HEK293 (cell line): ENCODE measurements around the gene AKT3.
A peak's percentile ranks its signal among the peaks of the same experiment; 100 is the strongest.

Source experiments
- MZF1 ChIP-seq: fragments of 450-650 bp; formaldehyde crosslinking; IDR thresholded peaks from 2 replicates; pipeline ENCODE4 v1.5.1; 2017; ENCODE audit warnings: missing biosample characterization, missing genetic modification characterization, borderline replicate concordance
- SETDB1 ChIP-seq: IDR thresholded peaks from one replicate; pipeline ENCODE4 v1.6.1; 2017; ENCODE audit warnings: mild to moderate bottlenecking, low read length, moderate library complexity, mixed read lengths; ENCODE audit not compliant: insufficient read length
- SP3 ChIP-seq: fragments of 450-650 bp; formaldehyde crosslinking; IDR thresholded peaks from 2 replicates; pipeline ENCODE4 v1.5.1; 2016; ENCODE audit warnings: missing biosample characterization, missing genetic modification characterization
- TSHZ1 ChIP-seq: fragments of 450-650 bp; formaldehyde crosslinking; IDR thresholded peaks from 2 replicates; pipeline ENCODE4 v1.5.1; 2016; ENCODE audit warnings: missing biosample characterization, missing genetic modification characterization, borderline replicate concordance
- WT1 ChIP-seq: fragments of 450-650 bp; formaldehyde crosslinking; IDR thresholded peaks from 2 replicates; pipeline ENCODE4 v1.5.1; 2016; ENCODE audit warnings: missing biosample characterization, missing genetic modification characterization
- ZNF112 ChIP-seq: fragments of 450-650 bp; formaldehyde crosslinking; IDR thresholded peaks from 2 replicates; pipeline ENCODE4 v1.5.0; 2017; ENCODE audit warnings: missing biosample characterization, missing genetic modification characterization
- ZNF133 ChIP-seq: fragments of 450-650 bp; formaldehyde crosslinking; IDR thresholded peaks from 2 replicates; pipeline ENCODE4 v1.5.1; 2016; ENCODE audit warnings: missing biosample characterization, missing genetic modification characterization
- ZNF140 ChIP-seq: fragments of 450-650 bp; formaldehyde crosslinking; IDR thresholded peaks from 2 replicates; pipeline ENCODE4 v1.5.1; 2016; ENCODE audit warnings: missing biosample characterization, missing genetic modification characterization
- ZNF157 ChIP-seq: fragments of 450-650 bp; formaldehyde crosslinking; IDR thresholded peaks from 2 replicates; pipeline ENCODE4 v1.5.1; 2016; ENCODE audit warnings: missing biosample characterization, missing genetic modification characterization
- ZNF202 ChIP-seq: fragments of 450-650 bp; formaldehyde crosslinking; IDR thresholded peaks from 2 replicates; pipeline ENCODE4 v1.5.1; 2016; ENCODE audit warnings: missing biosample characterization, missing genetic modification characterization, borderline replicate concordance
- ZNF274 ChIP-seq, 2 experiments: fragments of 200-500 bp in 1 of 2; fragments of 450-650 bp in 1 of 2; sonication (Bioruptor generic) in 1 of 2; formaldehyde crosslinking in 1 of 2; IDR thresholded peaks; 2 replicates each; pipeline versions ENCODE4 v1.5.1 to v1.6.1; 2014 to 2016; ENCODE audit warnings: borderline replicate concordance in 1 of 2, inconsistent platforms in 1 of 2, low read length in 1 of 2, missing biosample characterization in 1 of 2, missing genetic modification characterization in 1 of 2
- ZNF292 ChIP-seq: fragments of 450-650 bp; formaldehyde crosslinking; IDR thresholded peaks from 2 replicates; pipeline ENCODE4 v1.5.1; 2016; ENCODE audit warnings: low read depth, missing biosample characterization, missing genetic modification characterization, borderline replicate concordance
- ZNF394 ChIP-seq: fragments of 450-650 bp; formaldehyde crosslinking; IDR thresholded peaks from 2 replicates; pipeline ENCODE4 v1.5.1; 2016; ENCODE audit warnings: missing biosample characterization, missing genetic modification characterization, mild to moderate bottlenecking, moderate library complexity, borderline replicate concordance
- ZNF416 ChIP-seq: fragments of 450-650 bp; formaldehyde crosslinking; IDR thresholded peaks from 2 replicates; pipeline ENCODE4 v1.5.1; 2016; ENCODE audit warnings: missing biosample characterization, missing genetic modification characterization
- ZNF423 ChIP-seq: fragments of 450-650 bp; formaldehyde crosslinking; IDR thresholded peaks from 2 replicates; pipeline ENCODE4 v1.5.1; 2016; ENCODE audit warnings: missing biosample characterization, missing genetic modification characterization
- ZNF48 ChIP-seq: fragments of 450-650 bp; formaldehyde crosslinking; IDR thresholded peaks from 2 replicates; pipeline ENCODE4 v1.5.1; 2016; ENCODE audit warnings: missing biosample characterization, missing genetic modification characterization
- ZNF521 ChIP-seq: fragments of 450-650 bp; formaldehyde crosslinking; IDR thresholded peaks from 2 replicates; pipeline ENCODE4 v1.5.1; 2017; ENCODE audit warnings: missing biosample characterization, mild to moderate bottlenecking, missing genetic modification characterization
- ZNF549 ChIP-seq: fragments of 450-650 bp; IDR thresholded peaks from 2 replicates; pipeline ENCODE4 v1.5.1; 2018; ENCODE audit warnings: missing biosample characterization, missing genetic modification characterization, mild to moderate bottlenecking, inconsistent platforms, moderate library complexity
- ZNF555 ChIP-seq: fragments of 450-650 bp; formaldehyde crosslinking; conservative IDR thresholded peaks from 2 replicates; pipeline ENCODE4 v1.5.1; 2017; ENCODE audit warnings: missing biosample characterization, mild to moderate bottlenecking, missing genetic modification characterization, inconsistent platforms
- ZNF561 ChIP-seq: fragments of 450-650 bp; IDR thresholded peaks from 2 replicates; pipeline ENCODE4 v1.5.1; 2018; ENCODE audit warnings: missing biosample characterization, missing genetic modification characterization, borderline replicate concordance
- ZNF585B ChIP-seq: fragments of 450-650 bp; formaldehyde crosslinking; IDR thresholded peaks from 2 replicates; pipeline ENCODE4 v1.5.1; 2016; ENCODE audit warnings: missing biosample characterization, missing genetic modification characterization
- ZNF621 ChIP-seq: fragments of 450-650 bp; formaldehyde crosslinking; IDR thresholded peaks from 2 replicates; pipeline ENCODE4 v1.5.1; 2017; ENCODE audit warnings: missing biosample characterization, missing genetic modification characterization
- ZNF624 ChIP-seq: fragments of 450-650 bp; formaldehyde crosslinking; IDR thresholded peaks from 2 replicates; pipeline ENCODE4 v1.5.1; 2017; ENCODE audit warnings: missing biosample characterization, missing genetic modification characterization
- ZNF704 ChIP-seq: fragments of 450-650 bp; formaldehyde crosslinking; IDR thresholded peaks from 2 replicates; pipeline ENCODE4 v1.5.1; 2016; ENCODE audit warnings: missing biosample characterization, missing genetic modification characterization
- ZNF747 ChIP-seq: fragments of 450-650 bp; formaldehyde crosslinking; IDR thresholded peaks from 2 replicates; pipeline ENCODE4 v1.5.1; 2016; ENCODE audit warnings: missing biosample characterization, missing genetic modification characterization
- ZSCAN23 ChIP-seq: fragments of 450-650 bp; formaldehyde crosslinking; IDR thresholded peaks from 2 replicates; pipeline ENCODE4 v1.5.1; 2016; ENCODE audit warnings: missing biosample characterization, missing genetic modification characterization
- ZSCAN30 ChIP-seq: fragments of 450-650 bp; IDR thresholded peaks from 2 replicates; pipeline ENCODE4 v1.5.1; 2018; ENCODE audit warnings: missing biosample characterization, mild to moderate bottlenecking, missing genetic modification characterization, moderate library complexity
- TF ChIP-seq, protein P1 (sequence below): fragments of 450-650 bp; formaldehyde crosslinking; conservative IDR thresholded peaks from 2 replicates; pipeline ENCODE4 v1.5.1; 2016; ENCODE audit warnings: low read depth, missing biosample characterization, missing genetic modification characterization
- TF ChIP-seq, protein P2 (sequence below): fragments of 450-650 bp; formaldehyde crosslinking; IDR thresholded peaks from 2 replicates; pipeline ENCODE4 v1.5.1; 2016; ENCODE audit warnings: missing biosample characterization, missing genetic modification characterization

The AKT3 gene

GRCh38 chr1:243849421-243850201 lies 432 bp downstream of the AKT3 start (continued):
- TF ChIP-seq ZNF157 (tag by site-specific recombination), result no peak
- TF ChIP-seq TSHZ1 (tag by site-specific recombination), result no peak
- TF ChIP-seq, protein P1, sequence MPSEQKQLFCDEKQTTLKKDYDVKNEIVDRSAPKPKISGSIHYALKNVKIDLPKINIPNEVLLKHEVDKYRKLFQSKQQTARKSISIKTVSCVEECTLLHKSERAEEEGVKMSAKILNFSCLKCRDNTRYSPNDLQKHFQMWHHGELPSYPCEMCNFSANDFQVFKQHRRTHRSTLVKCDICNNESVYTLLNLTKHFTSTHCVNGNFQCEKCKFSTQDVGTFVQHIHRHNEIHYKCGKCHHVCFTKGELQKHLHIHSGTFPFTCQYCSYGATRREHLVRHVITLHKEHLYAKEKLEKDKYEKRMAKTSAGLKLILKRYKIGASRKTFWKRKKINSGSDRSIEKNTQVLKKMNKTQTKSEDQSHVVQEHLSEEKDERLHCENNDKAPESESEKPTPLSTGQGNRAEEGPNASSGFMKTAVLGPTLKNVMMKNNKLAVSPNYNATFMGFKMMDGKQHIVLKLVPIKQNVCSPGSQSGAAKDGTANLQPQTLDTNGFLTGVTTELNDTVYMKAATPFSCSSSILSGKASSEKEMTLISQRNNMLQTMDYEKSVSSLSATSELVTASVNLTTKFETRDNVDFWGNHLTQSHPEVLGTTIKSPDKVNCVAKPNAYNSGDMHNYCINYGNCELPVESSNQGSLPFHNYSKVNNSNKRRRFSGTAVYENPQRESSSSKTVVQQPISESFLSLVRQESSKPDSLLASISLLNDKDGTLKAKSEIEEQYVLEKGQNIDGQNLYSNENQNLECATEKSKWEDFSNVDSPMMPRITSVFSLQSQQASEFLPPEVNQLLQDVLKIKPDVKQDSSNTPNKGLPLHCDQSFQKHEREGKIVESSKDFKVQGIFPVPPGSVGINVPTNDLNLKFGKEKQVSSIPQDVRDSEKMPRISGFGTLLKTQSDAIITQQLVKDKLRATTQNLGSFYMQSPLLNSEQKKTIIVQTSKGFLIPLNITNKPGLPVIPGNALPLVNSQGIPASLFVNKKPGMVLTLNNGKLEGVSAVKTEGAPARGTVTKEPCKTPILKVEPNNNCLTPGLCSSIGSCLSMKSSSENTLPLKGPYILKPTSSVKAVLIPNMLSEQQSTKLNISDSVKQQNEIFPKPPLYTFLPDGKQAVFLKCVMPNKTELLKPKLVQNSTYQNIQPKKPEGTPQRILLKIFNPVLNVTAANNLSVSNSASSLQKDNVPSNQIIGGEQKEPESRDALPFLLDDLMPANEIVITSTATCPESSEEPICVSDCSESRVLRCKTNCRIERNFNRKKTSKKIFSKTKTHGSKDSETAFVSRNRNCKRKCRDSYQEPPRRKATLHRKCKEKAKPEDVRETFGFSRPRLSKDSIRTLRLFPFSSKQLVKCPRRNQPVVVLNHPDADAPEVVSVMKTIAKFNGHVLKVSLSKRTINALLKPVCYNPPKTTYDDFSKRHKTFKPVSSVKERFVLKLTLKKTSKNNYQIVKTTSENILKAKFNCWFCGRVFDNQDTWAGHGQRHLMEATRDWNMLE (tag by site-specific recombination), result no peak
- no peak for TF ChIP-seq ZNF549
- no peak for TF ChIP-seq ZNF394 (tag by site-specific recombination)
- TF ChIP-seq MZF1, result no peak
- TF ChIP-seq ZNF416 (tag by site-specific recombination), result no peak
- no peak for TF ChIP-seq ZSCAN30 (tag by site-specific recombination)
- no peak for TF ChIP-seq ZNF48 (tag by site-specific recombination)
- TF ChIP-seq ZNF521 (tag by site-specific recombination), result no peak
- no peak for TF ChIP-seq ZNF133 (tag by site-specific recombination)
- TF ChIP-seq ZNF292 (tag by site-specific recombination), result no peak
- TF ChIP-seq ZNF704, result no peak
- TF ChIP-seq, protein P2, sequence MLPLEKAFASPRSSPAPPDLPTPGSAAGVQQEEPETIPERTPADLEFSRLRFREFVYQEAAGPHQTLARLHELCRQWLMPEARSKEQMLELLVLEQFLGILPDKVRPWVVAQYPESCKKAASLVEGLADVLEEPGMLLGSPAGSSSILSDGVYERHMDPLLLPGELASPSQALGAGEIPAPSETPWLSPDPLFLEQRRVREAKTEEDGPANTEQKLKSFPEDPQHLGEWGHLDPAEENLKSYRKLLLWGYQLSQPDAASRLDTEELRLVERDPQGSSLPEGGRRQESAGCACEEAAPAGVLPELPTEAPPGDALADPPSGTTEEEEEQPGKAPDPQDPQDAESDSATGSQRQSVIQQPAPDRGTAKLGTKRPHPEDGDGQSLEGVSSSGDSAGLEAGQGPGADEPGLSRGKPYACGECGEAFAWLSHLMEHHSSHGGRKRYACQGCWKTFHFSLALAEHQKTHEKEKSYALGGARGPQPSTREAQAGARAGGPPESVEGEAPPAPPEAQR (tag by site-specific recombination), result no peak
- no peak for TF ChIP-seq ZNF112 (tag by site-specific recombination)
- TF ChIP-seq ZNF747 (tag by site-specific recombination), result no peak
- TF ChIP-seq ZNF202 (tag by site-specific recombination), result peak; percentile 24; the same call in 1 of the 2 replicates
- TF ChIP-seq ZNF274 (IDR thresholded peaks at IDR 0.05; ENCODE audit: low read length), result no peak
- TF ChIP-seq ZNF274 (tag by site-specific recombination; IDR thresholded peaks at IDR 0.05; ENCODE audit: borderline replicate concordance), result no peak
- TF ChIP-seq ZNF561 (tag by site-specific recombination), result 0 out of 2 replicates have a peak, but pooled peaks have one; percentile 37
- TF ChIP-seq ZSCAN23 (tag by site-specific recombination), result no peak
- no peak for TF ChIP-seq ZNF585B (tag by site-specific recombination)
- TF ChIP-seq ZNF555 (tag by site-specific recombination), result no peak
- TF ChIP-seq ZNF624 (tag by site-specific recombination), result no peak
- no peak for TF ChIP-seq ZNF621 (tag by site-specific recombination)
- no peak for TF ChIP-seq SETDB1
- peak; percentile 84 for TF ChIP-seq SP3 (tag by site-specific recombination)
- TF ChIP-seq ZNF423 (tag by site-specific recombination), result peak; percentile 43
- TF ChIP-seq ZNF140 (tag by site-specific recombination), result no peak
- no peak for TF ChIP-seq WT1
